Neural cell (in vitro differentiated cells): ENCODE results near the gene RMI2. TPM values are rescaled to one million over a fixed set of nuclear protein-coding genes. Genes with fewer than 3 reads are reported as not detected.

Source experiments
- H2AFZ ChIP-seq: fragments of 200-600, 300-800 bp; sonication (generic), shearing (Covaris generic); 2 replicates; pipeline ENCODE4 v1.6.0; 2014; ENCODE audit warnings: low read depth, mild to moderate bottlenecking, antibody characterized with exemption, low read length, moderate library complexity
- H3F3A ChIP-seq: fragments of 200-600 bp; shearing (Covaris generic); 2 replicates; pipeline ENCODE4 v1.6.1; 2016; ENCODE audit warnings: mild to moderate bottlenecking, moderate library complexity, mixed read lengths, antibody characterized with exemption, low read length; ENCODE audit not compliant: insufficient read depth, poor library complexity, severe bottlenecking
- H3K27ac ChIP-seq: fragments of 200-600, 300-800 bp; sonication (generic), shearing (Covaris generic); 2 replicates; pipeline ENCODE4 v1.5.1; 2014; ENCODE audit warnings: mild to moderate bottlenecking, low read length, moderate library complexity
- H3K27me3 ChIP-seq: fragments of 300-800, 200-600 bp; sonication (generic), shearing (Covaris generic); 2 replicates; pipeline ENCODE4 v1.6.0; 2014; ENCODE audit warnings: mild to moderate bottlenecking, low read depth, low read length, moderate library complexity; ENCODE audit not compliant: insufficient read depth
- H3K36me3 ChIP-seq: fragments of 300-800, 200-600 bp; sonication (generic), shearing (Covaris generic); 2 replicates; pipeline ENCODE4 v1.5.1; 2014; ENCODE audit warnings: mild to moderate bottlenecking, antibody characterized with exemption, low read length, moderate library complexity; ENCODE audit not compliant: insufficient read depth
- H3K4me2 ChIP-seq: fragments of 300-800, 200-600 bp; sonication (generic), shearing (Covaris generic); 2 replicates; pipeline ENCODE4 v1.6.0; 2014; ENCODE audit warnings: mild to moderate bottlenecking, low read length
- H3K4me3 ChIP-seq: fragments of 300-800, 200-600 bp; sonication (generic), shearing (Covaris generic); 2 replicates; pipeline ENCODE4 v1.5.1; 2014; ENCODE audit warnings: mild to moderate bottlenecking, low read length, moderate library complexity
- H3K79me2 ChIP-seq: fragments of 200-600 bp; shearing (Covaris generic); replicated peaks from 2 replicates; pipeline ENCODE4 v1.6.0; 2014; ENCODE audit warnings: mild to moderate bottlenecking, low read length, moderate library complexity; ENCODE audit not compliant: insufficient read depth
- H3K9ac ChIP-seq: fragments of 300-800, 200-600 bp; sonication (generic), shearing (Covaris generic); 2 replicates; pipeline ENCODE4 v1.6.1; 2016; ENCODE audit warnings: mild to moderate bottlenecking, low read length, mixed read lengths
- H3K9me2 ChIP-seq: fragments of 200-600 bp; shearing (Covaris generic); 2 replicates; pipeline ENCODE4 v1.6.1; 2016; ENCODE audit warnings: mild to moderate bottlenecking, low read length, mixed read lengths; ENCODE audit not compliant: insufficient read depth
- H3K9me3 ChIP-seq: fragments of 200-600, 300-800 bp; sonication (generic), shearing (Covaris generic); 2 replicates; pipeline ENCODE4 v1.6.1; 2016; ENCODE audit warnings: mild to moderate bottlenecking, mixed run types, low read length, moderate library complexity, mixed read lengths
- H4K20me1 ChIP-seq: fragments of 200-600 bp; shearing (Covaris generic); 2 replicates; pipeline ENCODE4 v1.6.1; 2016; ENCODE audit warnings: mild to moderate bottlenecking, mixed run types; ENCODE audit not compliant: insufficient read depth
- CTCF ChIP-seq: fragments of 450-650 bp; IDR thresholded peaks from 2 replicates; pipeline ENCODE4 v1.5.1; 2014; ENCODE audit warnings: antibody characterized with exemption, mild to moderate bottlenecking, moderate library complexity; ENCODE audit not compliant: poor library complexity, severe bottlenecking
- EP300 ChIP-seq: fragments of 450-650 bp; conservative IDR thresholded peaks from 2 replicates; pipeline ENCODE4 v1.6.1; 2014; ENCODE audit warnings: antibody characterized with exemption, mild to moderate bottlenecking, moderate library complexity; ENCODE audit not compliant: poor library complexity, severe bottlenecking
- EZH2 ChIP-seq: fragments of 200-600, 300-800 bp; shearing (Covaris generic), sonication (generic); IDR thresholded peaks from 2 replicates; pipeline ENCODE4 v1.6.1; 2014; ENCODE audit warnings: antibody characterized with exemption, low read length, borderline replicate concordance, mild to moderate bottlenecking; ENCODE audit not compliant: insufficient read depth, poor library complexity, severe bottlenecking
- MXI1 ChIP-seq: fragments of 450-650 bp; conservative IDR thresholded peaks from 2 replicates; pipeline ENCODE4 v1.6.1; 2014; ENCODE audit warnings: antibody characterized with exemption, mild to moderate bottlenecking; ENCODE audit not compliant: poor library complexity, severe bottlenecking
- POLR2AphosphoS5 ChIP-seq: IDR thresholded peaks from 2 replicates; pipeline ENCODE4 v1.6.1; 2012
- RAD21 ChIP-seq: fragments of 450-650 bp; conservative IDR thresholded peaks from 2 replicates; pipeline ENCODE4 v1.6.1; 2014; ENCODE audit warnings: antibody characterized with exemption, mild to moderate bottlenecking, moderate library complexity
- REST ChIP-seq: IDR thresholded peaks from 2 replicates; pipeline ENCODE4 v1.6.1; 2012; ENCODE audit warnings: borderline replicate concordance
- SMC3 ChIP-seq: fragments of 450-650 bp; conservative IDR thresholded peaks from 2 replicates; pipeline ENCODE4 v1.6.1; 2014; ENCODE audit warnings: antibody characterized with exemption, mild to moderate bottlenecking, moderate library complexity; ENCODE audit not compliant: poor library complexity
- TAF1 ChIP-seq: IDR thresholded peaks from 2 replicates; pipeline ENCODE4 v1.6.1; 2012; ENCODE audit warnings: low read depth
- polyA plus RNA-seq: library from polyadenylated mRNA; depleted of rRNA; stranded (reverse); fragments of >200 nt; gene quantifications from 2 replicates; pipeline ENCODE4 v1.2.3, GENCODE V29; 2014

RMI2 gene
- polyA plus RNA-seq, 1 donor from 2014 or later, result 0.48 TPM

- no peak overlapping the region for H3K9ac ChIP-seq
- H4K20me1 ChIP-seq, result no peaks in the 10 kb centered on the region
- no peak for TF ChIP-seq TAF1
- no peak for TF ChIP-seq RAD21
- TF ChIP-seq REST, result no peak
- no peak for TF ChIP-seq POLR2AphosphoS5
- no peak for TF ChIP-seq SMC3
- no peak for TF ChIP-seq EZH2
- no peak for TF ChIP-seq CTCF
- TF ChIP-seq EP300, result no peak
- no peak for TF ChIP-seq MXI1
- H3K36me3 ChIP-seq, result no peaks in the 10 kb centered on the region
- H3K9me3 ChIP-seq, result no peaks in the 10 kb centered on the region
- H3K4me3 ChIP-seq, result no peak overlapping the region
- H3K9me2 ChIP-seq, result no peaks in the 10 kb centered on the region
- H3K79me2 ChIP-seq, result no peaks in the 10 kb centered on the region
- H2AFZ ChIP-seq, result no peak overlapping the region
- no peak overlapping the region for H3K4me2 ChIP-seq
- no peaks in the 10 kb centered on the region for H3K27me3 ChIP-seq
- no peaks in the 10 kb centered on the region for H3F3A ChIP-seq
- H3K27ac ChIP-seq, result no peak overlapping the region
These were observed 32.4 kb upstream of the RMI2 start for GRCh38 chr16:11312718-11313492.

GRCh38 chr16:11313493-11314308, 31.6 kb upstream of the RMI2 start:
- no peaks in the 10 kb centered on the region for H3K79me2 ChIP-seq
- H3K9ac ChIP-seq, result no peak overlapping the region
- no peak overlapping the region for H3K27ac ChIP-seq
- no peak overlapping the region for H3K4me2 ChIP-seq
- H4K20me1 ChIP-seq, result no peaks in the 10 kb centered on the region
- no peaks in the 10 kb centered on the region for H3K9me3 ChIP-seq
- H3K4me3 ChIP-seq, result no peak overlapping the region
- no peaks in the 10 kb centered on the region for H3F3A ChIP-seq
- H3K9me2 ChIP-seq, result no peaks in the 10 kb centered on the region
- H2AFZ ChIP-seq, result no peak overlapping the region
- no peaks in the 10 kb centered on the region for H3K27me3 ChIP-seq
- no peaks in the 10 kb centered on the region for H3K36me3 ChIP-seq
- no peak for TF ChIP-seq REST
